Globus pallidus (tissue), 1 donor: ENCODE data around the gene EFNA4.

ENCODE experiments used
- DNase-seq: peaks from one replicate; pipeline ENCODE4 v3.0.0-alpha.2; 2015; ENCODE audit warnings: low spot score

The EFNA4 gene, protein sequence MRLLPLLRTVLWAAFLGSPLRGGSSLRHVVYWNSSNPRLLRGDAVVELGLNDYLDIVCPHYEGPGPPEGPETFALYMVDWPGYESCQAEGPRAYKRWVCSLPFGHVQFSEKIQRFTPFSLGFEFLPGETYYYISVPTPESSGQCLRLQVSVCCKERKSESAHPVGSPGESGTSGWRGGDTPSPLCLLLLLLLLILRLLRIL

DNA sequence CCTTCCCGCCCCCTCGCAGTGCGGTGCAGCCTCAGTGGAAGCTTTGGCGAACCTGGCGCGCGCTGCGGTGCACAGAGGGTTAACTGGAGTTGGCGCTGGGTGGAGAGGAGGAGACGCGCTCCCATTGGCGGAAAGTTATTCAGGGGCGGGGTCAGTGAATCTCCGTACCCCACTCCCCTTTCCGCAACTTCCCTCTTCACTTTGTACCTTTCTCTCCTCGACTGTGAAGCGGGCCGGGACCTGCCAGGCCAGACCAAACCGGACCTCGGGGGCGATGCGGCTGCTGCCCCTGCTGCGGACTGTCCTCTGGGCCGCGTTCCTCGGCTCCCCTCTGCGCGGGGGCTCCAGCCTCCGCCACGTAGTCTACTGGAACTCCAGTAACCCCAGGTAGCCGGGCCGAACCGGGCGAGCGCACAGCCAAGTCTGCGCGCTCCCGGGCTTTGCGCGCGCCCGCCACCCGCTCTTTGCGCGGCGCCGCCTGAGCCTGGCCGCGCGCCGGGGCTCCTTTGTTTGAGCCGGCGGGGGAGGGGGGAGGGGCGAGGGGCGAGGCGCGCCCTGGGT lies at the start of gene EFNA4:
TSS of gene EFNA4 (plus strand) at position 191 of the 561 bp plus-strand sequence. CDS start at position 275, 84 bp downstream.
- DNase-seq: peak; percentile 54

DNA sequence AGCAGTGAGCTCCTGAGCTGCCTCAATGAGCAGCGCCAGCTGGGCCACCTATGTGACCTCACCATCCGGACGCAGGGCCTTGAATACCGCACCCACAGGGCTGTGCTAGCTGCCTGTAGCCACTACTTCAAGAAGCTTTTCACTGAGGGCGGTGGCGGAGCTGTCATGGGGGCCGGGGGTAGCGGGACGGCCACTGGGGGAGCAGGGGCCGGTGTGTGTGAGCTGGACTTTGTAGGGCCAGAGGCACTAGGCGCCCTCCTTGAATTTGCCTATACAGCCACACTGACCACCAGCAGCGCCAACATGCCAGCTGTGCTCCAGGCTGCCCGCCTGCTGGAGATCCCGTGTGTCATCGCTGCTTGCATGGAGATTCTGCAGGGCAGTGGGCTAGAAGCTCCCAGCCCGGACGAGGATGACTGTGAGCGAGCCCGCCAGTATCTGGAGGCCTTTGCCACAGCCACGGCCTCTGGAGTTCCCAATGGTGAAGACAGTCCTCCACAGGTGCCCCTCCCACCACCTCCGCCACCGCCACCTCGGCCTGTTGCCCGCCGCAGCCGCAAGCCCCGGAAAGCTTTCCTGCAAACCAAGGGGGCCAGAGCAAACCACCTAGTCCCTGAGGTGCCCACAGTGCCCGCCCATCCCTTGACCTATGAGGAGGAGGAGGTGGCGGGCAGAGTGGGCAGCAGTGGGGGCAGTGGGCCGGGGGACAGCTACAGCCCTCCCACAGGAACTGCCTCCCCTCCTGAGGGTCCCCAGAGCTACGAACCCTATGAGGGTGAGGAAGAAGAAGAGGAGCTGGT lies 48.6 kb upstream of the EFNA4 start:
- DNase-seq: no peak

DNA sequence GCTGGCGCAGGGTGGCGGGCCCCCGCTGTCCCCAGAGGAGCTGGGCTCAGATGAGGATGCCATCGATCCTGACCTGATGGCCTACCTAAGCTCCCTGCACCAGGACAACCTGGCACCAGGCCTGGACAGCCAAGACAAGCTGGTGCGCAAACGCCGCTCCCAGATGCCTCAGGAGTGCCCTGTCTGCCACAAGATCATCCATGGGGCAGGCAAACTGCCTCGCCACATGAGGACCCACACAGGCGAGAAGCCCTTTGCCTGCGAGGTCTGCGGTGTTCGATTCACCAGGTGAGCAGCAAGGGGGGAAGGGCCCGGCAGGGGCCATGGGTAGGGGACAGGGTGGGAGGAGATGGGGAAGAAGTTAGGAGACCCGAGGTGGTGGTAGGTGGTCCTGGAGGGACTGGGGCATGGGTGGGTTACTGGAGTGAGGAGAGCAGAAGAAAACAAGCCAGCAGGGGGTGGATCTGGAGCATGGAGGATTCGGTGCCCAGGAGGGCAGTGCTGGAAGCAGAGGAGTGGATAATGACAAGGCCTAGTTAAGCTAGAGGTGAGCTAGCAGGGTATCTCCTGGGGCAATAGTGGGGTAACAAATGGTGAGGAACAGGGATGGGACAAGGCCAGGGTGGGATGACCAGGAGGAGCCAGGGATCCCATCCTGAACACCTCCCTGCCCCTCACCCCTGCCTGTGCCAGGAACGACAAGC lies 47.9 kb upstream of the EFNA4 start:
- DNase-seq: no peak

DNA sequence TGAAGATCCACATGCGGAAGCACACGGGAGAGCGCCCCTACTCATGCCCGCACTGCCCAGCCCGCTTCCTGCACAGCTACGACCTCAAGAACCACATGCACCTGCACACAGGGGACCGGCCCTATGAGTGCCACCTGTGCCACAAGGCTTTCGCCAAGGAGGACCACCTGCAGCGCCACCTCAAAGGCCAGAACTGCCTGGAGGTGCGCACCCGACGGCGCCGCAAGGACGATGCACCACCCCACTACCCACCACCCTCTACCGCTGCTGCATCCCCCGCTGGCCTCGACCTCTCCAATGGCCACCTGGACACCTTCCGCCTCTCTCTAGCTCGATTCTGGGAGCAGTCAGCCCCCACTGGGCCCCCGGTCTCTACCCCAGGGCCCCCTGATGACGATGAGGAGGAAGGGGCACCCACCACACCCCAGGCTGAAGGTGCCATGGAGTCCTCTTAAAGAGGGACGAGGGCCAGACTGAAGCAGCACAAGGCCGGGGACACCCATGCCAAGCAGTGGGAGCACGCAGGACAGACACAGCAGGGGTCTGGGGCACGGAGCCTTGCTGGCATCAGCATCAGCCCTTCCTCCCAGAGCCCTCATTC lies 47.2 kb upstream of the EFNA4 start:
- DNase-seq: no peak

DNA sequence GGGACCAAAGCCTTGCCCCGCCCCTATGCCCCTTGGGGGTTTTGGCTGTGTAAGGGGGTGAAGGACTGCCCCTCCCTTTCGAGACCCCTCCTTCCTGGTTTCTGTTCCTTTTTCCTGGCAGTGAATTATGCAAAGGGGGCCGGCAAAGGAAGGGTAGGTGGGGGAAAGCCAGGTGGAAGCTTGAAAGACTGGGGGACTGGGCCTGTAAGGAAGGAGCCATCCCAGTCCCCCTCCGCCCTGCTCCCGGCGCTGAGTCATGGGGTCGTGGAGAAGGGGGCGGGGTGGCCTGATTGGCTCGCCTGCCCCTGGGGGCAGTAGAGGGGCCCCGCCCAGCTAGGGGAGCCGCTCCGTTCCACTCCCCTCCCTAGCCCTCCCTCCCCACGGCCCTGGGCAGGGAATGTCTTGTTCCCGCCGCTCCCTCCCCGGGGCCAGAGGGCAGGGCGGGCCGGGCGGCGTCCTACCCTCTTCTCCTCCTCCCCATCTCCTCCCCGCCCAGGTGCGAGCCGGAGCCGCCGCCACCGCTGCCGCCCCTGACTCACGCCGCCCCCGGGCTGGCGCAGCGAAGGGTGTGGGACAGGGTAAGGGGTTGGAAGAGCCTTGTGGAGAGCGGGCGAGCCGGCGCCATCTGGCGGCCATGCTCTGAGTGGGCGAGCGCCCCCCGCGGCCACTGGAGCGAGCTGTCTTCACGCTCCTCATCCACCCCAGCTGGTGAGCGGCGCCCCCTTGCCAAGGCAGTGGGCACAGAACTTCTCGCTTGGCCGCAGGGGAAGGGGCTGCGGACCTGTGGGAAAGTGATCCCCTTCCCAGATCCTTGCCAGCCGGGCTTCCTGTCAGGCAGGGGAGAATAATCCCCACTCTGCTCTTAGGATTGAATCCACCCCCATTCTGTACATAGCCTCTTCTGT lies 46.2 kb upstream of the EFNA4 start:
- peak; percentile 82 for DNase-seq

DNA sequence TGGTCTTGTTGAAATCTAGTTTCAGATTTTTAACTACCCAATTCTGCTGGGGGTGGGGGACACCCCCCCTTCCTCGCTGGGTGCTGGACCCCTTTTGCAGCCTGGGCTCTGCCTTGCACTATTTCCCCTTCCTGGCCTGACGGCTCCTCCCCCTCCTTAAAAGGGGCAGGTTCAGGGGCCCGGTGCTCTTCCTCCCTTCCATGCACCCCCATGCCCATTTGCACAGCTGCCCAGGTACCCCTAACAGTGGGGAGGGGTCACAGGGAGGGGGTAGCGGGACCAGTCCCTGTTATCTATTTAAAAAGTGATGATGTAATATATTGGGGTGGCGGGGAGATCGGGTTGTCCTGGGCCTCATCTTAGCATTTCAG lies 45.6 kb upstream of the EFNA4 start:
- DNase-seq: no peak

DNA sequence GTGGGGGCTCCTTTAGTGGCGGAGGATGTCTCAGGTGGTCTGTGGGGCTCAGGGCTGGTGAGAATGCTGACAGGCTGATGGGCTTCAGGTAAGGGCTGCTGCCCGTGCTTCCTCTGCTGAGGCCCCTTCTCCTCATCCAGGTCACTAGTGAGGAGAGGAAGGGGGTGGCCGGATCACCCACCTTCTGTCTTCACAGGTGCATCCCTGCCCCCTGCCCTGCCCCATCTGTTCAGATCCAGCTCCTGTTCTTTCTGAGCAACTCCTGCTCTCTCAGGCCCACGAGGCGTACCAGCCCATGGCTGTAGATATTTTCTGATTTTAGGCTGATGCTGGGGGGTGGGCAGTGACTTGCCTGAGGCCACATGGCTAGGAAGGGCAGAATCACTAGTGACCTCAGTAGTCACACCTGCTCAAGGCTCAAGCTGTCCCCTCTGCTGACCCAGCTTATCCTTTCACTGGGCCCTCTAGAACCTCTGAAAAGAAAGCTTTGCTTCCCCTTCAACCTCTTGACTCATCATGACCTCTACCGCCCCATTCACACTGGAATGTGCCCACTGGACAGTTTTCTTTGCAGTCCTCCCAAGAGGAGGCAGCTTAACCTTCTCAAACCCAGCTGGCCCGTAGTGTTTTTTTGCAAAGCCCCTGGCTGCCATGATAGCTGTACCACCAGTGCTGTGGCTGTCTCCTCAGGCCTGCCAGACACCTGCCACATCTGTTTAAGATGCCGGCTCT lies 44.8 kb upstream of the EFNA4 start:
- DNase-seq: no peak

DNA sequence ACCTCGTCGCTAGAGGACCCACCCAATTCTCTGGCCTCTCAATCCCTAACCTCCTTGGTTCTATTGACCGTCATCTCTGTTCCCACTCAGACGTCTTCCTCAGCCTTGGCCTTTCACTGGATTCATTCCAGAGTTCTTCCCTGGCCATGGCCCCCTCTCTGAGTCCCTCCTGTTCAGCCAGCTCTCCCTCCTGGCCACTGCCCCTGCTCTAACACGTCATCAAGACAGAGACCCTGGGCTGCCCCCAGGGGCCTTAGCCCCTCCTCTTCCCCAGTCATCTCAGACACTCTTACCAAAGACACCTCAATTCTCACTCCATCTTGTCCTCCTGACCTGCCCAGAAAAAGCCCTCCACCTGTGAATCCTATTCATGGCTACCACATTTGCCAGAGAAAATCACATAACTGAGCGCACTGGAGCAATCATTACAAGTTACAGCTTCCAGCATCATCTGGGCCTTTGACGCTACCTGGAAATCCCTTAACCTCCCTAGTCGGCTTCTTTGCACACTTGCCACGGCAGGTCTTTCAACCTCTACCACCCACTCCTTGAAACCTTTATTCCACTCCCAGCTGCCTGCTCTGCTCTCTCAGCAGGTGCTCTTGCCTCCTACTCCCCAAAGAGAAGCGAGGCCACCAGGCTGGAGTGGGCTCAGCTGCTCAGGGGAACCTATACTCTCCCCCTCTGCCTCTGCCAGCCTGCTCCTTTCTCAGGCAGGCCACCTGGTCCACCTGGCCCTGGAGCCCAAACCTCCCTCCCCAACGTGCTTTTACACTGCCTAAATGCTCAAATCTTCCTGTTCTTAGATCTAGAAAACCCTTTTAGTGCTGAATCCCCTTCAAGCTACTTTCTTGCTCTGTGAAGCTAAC lies 43.9 kb upstream of the EFNA4 start:
- DNase-seq: no peak

DNA sequence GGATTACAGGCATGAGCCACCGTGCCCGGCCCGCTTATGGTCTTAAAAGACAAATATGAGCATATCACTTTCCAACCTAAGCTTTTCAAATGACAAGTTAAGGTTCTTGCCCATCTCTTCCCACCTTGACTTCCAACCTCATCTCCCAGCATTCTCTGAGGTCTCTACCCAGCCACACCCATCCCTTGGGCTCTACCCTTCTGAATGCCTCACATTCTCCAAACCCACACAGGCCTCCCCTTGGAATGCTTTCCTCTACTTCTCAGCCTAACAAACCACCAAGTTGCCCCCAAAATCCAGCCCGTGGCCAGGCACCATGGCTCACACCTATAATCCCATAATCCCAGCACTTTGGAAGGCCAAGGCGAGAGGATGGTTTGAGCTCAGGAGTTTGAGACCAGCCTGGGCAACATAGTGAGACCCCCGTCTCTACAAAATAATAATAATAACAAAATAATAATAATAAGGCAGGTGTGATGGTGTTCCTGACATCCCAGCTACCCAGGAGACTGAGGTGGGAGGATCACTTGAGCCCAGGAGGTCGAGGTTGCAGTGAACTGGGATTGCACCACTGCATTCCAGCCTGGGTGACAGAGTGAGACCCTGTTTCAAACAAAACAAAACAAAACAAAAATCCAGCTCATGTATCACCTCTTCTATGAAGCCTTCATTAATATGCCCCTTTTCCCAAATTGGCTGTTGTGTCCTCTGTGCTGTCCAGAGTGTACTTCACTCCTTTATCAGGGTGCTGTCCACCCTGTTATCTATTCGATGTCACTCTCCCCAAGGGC lies 41.2 kb upstream of the EFNA4 start:
- DNase-seq: no peak

DNA sequence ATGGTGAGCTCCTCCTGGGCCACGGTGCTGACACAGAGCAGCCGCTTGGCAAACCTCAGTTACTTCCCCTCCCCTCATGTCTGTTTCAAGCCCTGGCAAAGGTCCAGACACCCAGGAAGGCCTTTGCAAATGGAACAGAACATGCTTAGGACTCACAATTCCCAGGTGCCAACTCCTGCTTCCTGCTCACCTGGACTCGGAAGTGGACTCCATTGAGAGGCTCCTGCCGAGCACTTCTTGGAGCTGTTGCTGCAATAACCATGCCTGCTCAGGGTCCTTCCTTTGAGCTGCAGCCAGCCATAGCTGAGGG lies 40.7 kb upstream of the EFNA4 start:
- no peak for DNase-seq

DNA sequence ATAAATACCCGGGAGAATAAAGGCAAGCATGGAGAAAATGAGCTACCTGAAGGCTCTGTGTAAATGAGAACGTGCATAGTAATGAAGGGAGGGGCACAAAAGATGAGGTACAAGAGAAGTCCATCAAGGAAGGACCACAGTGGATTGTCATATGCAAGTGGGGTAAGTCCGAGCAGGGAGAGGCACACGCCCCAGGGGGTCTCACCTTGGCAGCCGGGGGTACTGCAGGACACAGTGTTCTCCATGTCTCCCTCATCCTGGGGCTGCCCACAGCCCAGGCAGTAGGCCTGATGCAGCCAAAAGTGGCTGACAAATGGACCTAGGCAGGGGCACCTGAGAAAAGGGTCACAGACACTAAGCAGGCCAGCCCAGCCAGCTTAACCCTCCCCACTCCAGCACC lies 39.9 kb upstream of the EFNA4 start:
- no peak for DNase-seq

DNA sequence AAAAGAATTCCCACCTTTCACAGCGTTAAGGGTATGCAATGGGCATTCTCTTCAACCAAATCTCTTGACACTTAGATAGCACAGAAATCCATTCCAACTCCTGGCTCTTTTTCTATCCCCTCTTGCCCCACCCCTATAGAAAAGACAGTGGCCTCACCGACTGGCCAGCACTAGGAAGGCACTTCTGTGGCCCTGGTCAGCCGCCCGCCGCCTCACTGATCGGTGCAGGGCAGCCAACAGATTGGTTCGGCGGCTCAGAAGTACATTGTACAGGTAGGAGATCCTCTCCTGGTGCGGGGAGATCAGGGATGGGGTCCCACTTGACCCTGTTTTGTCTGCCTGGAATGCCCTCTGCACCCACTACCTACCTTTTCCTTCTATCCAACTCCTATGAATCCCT lies 39.2 kb upstream of the EFNA4 start:
- no peak for DNase-seq

DNA sequence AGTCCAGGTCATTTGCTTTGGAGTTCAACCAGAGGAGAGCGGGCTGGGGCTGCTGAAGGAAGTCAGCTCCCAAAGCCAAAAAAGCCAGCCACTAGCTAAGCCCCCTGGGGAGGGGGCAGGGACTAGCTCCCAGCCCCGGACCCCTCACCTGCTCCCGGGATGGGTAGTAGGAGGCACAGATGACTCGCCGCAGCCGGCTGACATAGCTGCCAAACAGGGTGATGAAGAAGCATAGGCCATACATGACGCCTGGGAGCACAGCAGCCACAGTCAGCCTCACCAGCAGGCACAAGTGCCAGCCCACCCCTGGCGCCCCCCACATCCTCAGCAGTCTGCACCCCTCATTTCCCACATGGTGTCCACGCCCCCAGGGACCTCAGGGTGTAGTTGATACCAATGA lies 37.4 kb upstream of the EFNA4 start:
- DNase-seq: no peak

DNA sequence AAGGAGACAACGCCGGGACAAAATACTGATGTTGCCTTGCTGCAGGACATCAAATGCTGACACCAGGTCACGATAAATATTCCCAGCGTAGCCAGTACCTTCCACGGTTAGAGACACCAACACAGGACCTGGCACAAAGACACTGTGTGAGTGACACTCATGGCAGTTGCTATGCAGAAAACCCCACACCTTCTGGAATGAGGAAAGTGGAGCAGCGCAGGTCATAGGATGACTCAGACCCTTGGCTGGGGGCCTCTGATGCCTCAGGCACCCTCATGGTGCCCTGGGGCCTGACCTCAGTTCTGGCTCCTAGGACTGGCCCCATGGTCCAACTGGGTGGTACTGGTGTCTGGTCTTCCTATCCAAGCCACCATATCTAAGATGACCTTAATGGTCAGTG lies 37.0 kb upstream of the EFNA4 start:
- DNase-seq: no peak

DNA sequence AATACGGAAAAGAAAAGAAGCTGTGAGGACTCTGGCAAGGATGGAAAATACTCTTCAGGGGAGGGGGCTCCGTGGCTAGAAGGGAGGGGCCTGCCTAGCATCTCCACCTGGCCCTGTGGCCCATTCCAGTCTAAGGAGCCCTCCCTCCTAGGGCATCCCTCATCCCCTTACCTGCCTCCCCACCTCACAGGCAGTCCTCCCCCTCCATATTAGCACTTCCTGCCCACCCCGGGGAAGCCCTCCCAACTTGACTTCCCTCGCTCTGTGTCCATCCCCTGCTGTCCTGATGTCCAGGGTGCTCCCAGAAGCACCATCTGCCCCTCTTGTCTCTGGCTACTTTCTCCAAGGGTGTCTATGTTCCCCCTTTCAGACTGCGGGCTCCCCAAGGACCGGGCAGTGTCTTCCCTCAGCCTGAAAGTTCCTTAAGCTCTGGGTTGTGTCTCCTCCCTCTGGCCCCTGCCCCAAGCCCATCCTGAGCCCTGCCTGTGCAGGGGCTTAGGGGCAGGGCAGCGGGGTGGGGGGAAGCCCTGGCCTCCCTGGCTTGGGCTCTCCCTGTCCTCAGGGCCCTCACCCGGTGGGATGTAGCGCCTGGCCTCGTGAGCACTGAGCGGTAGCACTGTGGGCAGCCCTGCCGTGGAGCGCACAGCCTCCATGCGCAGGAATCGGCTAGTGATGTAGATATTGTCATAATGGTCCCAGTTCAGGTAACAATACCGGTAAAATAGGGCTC lies 33.9 kb upstream of the EFNA4 start:
- no peak for DNase-seq

DNA sequence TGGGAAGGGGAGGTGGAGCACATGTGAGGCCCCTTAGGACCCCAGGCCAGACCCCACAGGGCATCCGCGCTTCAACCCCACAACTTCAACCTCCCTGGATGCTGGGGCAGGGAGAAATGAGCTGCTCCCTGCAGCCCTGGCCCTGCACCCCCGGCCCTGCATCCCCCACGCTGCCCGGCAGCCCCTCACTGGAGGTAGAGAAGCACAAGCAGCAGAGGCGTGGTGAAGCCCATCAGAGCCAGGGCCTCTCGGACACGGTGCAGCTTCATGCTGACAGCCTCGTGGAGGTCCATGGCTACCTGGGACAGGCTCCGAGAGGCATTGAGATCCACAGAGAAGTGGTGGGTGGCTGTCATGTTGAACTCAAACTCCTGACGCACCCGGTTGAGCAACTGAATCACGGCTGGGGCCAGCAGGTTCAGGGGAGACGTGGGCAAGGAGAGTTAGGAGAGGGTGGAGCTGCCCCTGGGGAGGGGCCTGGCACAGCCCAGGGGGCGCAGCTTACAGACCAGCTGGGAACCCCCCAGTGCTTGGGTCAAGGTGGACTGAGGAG lies 33.2 kb upstream of the EFNA4 start:
- no peak for DNase-seq

DNA sequence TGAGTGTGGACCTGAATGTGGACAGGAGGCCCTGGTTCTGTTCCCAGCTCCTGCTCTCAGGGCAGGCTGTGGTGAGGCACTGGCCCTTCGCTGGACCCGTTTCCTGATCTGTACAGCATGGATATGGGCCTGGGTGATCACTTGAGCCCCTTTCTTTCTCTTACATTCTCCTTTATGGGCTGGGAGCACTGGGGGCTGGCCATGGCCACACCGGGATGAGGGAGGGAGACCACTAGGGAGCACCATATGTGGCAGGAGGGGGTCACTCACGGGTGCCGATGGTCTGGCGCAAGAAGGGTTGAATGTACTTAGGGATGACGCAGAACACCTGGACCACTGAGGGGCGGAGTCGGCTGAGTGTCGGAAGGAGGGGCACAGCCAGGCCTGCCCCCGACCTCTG lies 32.6 kb upstream of the EFNA4 start:
- no peak for DNase-seq

DNA sequence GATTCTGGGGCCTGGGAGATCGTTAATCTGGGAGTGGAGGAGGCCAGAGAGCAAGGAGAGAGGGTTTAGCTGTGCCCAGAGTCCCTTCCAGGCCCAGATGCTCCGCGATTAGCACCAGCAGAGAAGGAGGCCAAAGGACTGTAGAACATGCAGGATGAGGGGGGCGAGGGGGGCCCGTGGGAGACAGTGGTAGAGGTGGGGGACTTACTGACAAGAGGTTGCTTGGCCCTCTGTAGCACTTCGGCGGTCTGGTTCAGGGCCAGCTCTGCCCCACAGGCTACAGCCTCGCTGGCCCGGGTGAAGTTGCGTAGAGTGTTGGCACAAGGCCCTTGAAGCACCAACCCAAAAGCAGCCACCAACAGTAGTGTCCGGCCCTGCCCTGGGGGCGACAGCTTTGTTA lies 30.7 kb upstream of the EFNA4 start:
- no peak for DNase-seq
